ENCODE measurements around the gene SNCA.

DNA sequence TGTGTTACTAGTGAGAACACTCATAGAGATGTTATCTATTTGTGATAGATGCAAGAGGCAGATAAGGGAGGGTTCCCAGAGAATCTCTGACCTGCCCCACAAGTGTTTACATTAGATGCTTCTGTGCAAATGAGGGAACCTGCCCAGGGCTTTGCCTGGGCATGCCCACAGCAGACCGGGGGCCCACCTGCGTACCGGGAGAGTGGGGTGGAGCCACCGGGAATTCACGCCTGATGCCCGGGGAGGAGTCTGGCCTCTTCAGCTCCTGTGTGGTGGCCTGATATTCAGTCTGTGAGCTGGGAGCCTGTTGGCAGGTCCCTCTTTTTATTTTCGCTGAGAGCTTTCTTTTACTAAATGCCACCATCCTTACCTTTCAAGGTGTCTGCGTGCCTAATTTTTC, 155.7 kb downstream of the SNCA start:
- TF ChIP-seq, protein P1, sequence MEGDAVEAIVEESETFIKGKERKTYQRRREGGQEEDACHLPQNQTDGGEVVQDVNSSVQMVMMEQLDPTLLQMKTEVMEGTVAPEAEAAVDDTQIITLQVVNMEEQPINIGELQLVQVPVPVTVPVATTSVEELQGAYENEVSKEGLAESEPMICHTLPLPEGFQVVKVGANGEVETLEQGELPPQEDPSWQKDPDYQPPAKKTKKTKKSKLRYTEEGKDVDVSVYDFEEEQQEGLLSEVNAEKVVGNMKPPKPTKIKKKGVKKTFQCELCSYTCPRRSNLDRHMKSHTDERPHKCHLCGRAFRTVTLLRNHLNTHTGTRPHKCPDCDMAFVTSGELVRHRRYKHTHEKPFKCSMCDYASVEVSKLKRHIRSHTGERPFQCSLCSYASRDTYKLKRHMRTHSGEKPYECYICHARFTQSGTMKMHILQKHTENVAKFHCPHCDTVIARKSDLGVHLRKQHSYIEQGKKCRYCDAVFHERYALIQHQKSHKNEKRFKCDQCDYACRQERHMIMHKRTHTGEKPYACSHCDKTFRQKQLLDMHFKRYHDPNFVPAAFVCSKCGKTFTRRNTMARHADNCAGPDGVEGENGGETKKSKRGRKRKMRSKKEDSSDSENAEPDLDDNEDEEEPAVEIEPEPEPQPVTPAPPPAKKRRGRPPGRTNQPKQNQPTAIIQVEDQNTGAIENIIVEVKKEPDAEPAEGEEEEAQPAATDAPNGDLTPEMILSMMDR (conservative IDR thresholded peaks at IDR 0.05 in 1 of 2, IDR thresholded peaks at IDR 0.05 in 1 of 2; ENCODE audit: low read depth in 1 of 2, low read length in 2 of 2) = no peak
- TF ChIP-seq EZH2 (IDR thresholded peaks at IDR 0.05; ENCODE audit: low read length, missing control alignments) = no peak

Data from fibroblast of lung (primary cell).